HG02970 (cell line): ENCODE results near the gene PRPSAP1.

Experiments
- ATAC-seq: cut with Tn5 transposase; IDR thresholded peaks from one replicate; pipeline ENCODE4 v1.9.1; 2021; ENCODE audit warnings: mild to moderate bottlenecking, moderate library complexity, moderate number of reproducible peaks; ENCODE audit not compliant: unreplicated experiment, low FRiP score

Gene PRPSAP1

GRCh38 chr17:76281573-76282371, 71.9 kb downstream of the PRPSAP1 start:
- ATAC-seq, result no peak

GRCh38 chr17:76280650-76281049, 73.1 kb downstream of the PRPSAP1 start:
- ATAC-seq, result no peak

GRCh38 chr17:76279742-76280287, 73.9 kb downstream of the PRPSAP1 start:
- no peak for ATAC-seq

GRCh38 chr17:76278952-76279741, 74.6 kb downstream of the PRPSAP1 start:
- ATAC-seq, result peak; percentile 45

- ATAC-seq, result no peak
Measured at GRCh38 chr17:76278268-76278908, 75.3 kb downstream of the PRPSAP1 start.

- ATAC-seq, result no peak
Measured at GRCh38 chr17:76277300-76278267, 76.1 kb downstream of the PRPSAP1 start.

DNA sequence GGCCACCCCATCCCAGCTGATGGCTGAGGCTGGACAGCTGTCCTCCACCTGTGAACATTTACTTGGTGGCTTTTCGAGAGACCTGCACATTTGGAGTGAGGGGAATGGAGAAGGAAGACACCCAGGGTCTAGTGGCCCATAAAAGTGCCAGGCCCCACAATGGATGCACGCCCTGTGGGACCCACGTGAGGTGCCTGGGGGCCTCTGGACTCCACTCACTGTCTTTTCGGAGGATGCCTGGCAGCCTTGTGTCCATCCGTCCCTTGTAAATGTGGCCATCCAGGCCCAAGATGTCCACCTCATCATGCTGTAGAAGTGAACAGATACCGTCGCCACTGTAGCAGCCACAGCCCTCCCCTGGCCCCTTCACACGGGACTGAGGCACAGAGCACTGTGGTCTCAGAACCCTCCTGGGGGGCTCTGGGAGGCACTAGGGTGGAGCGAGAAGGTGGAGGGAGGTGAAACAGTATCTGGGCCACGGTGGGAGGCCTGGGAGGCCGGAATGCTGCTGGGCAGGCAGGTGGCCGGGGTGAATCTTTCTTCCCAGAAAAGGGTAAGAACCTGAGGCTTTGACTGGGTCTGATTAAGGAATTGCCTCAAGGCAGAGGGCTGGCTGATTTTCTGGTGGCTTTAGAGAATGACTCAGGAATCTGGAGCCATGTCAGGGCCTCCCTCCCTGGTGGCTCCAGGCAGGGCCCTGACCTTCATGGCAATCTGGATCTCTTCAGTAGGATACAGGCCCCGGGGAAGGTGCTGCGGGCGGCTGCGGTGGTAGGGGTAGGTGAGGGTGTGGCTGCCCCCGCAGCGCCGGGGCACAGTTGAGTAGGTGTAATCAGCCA, 77.0 kb downstream of the PRPSAP1 start:
- no peak for ATAC-seq

- no peak for ATAC-seq
Measured at GRCh38 chr17:76276069-76276431, 77.7 kb downstream of the PRPSAP1 start.

DNA sequence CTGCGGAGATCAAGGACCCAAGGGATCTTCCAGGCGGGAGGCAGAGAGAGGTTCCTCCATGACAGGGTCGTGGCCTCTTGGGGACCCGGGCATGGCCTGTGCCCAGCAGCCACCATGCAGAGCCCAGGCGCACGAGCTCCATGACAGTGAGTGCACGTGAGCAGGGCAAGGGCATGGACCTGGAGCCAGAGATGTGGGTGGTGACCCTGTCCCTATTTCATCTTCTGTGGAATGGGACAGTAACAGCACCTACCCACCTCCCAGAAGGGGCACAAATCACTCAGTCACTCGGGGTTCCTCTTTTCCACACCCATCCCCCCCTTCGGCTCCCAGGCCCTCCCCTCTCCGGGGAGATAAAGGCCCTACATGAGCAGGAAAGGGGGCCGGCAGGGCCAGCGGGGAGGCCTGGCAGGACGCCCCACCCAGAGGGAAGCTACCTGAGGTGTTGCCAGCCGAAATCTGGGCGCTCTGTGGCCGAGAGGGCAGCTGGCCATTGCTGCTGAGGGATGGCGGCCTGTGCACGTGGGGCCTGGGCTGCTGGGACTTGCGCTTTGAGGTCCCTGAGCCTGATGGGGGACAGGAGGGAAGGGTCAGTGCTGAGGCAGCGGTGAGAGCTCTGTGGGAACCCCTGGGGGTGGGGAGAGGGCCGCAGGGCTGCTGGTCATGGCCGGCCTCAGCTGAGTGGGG, 78.2 kb downstream of the PRPSAP1 start:
- no peak for ATAC-seq

GRCh38 chr17:76274112-76274956, 79.4 kb downstream of the PRPSAP1 start:
- no peak for ATAC-seq

- no peak for ATAC-seq
Measured at GRCh38 chr17:76273445-76274111, 80.1 kb downstream of the PRPSAP1 start.

DNA sequence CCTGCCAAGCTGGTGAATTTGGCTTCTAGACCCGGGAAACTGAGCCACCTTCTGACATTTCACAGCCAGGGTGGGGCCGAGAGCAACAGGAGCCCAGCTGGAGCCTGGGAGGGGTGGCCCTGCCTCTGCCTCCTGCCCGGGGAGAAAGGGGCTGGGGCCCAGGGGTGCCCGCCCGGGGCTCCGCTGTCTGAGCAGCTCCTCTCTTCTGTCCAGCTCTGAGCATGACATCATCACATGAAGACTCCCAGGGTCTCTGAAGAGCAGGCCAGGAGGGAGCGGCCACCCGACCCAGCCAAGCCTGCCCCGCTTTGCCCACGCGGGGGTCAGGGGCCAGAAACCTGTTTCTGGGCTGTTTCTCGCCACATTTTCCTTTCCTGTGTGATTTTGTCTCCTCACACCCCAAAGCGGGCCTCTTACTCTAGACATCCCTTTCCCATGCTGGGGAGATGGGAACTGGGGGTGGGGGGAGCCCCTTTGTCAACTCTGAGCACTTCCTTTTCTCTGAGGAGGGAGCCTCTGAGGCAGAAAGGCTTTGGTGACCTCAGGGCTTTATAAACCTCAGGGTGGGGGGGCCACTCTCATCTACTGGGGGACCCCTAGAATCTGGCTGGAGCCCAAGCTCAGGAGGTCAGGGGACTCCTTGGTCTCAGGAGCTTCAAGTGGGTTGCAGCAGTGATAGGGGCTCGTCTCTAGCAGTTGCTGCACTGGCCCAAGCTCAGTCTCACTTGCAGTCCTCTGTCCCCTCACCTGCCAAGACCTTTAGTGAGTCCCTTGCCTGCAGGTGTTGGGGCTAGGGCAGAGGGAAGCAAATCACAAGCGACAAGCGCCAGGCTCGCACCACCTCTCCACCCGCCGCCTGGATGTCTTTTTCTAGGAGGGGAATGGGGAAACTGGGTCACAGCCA, 80.9 kb downstream of the PRPSAP1 start:
- ATAC-seq, result peak; percentile 9

DNA sequence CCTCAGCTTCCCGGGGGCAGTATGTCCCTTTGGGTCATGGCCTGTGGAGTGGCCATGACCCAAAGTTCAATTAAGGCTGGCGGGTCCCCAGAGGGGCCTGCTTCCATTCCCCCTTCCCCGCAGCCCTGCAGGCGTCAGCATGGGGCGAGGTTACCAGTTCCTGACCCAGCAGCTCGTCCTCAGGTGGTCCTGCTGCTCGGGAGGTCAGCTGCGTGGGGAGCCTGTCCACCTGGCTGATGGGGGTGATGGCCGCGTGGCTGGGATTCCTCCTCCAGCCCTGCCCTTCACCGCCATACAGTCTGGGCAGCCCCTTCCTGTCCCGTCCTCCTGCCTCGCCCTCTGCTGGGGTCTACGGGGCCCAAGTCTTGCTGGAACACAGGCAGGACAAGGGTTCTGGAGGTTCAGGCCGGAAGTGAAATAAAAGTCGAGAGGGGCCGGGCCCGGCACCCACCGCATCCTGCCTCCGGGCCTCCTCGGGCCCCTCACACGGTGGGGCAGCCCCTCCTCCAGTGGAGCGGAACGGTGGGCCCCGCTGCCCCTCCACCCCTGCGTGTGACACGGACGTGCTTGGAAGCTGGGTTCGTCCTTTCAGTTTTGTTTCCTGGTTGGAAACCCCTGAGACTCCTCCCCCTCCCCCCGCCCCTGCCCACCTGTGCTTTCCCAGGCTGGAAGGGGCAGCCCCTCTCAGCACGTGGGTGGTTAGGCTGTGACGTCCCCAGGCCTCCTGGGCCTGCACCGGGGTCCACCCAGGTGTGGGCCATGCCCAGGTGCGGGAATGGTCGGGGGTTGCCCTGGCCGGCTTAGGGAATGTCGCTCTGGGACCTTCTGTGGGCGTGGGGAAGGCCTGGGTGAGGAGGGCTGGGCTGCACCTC, 81.8 kb downstream of the PRPSAP1 start:
- peak; percentile 43 for ATAC-seq

DNA sequence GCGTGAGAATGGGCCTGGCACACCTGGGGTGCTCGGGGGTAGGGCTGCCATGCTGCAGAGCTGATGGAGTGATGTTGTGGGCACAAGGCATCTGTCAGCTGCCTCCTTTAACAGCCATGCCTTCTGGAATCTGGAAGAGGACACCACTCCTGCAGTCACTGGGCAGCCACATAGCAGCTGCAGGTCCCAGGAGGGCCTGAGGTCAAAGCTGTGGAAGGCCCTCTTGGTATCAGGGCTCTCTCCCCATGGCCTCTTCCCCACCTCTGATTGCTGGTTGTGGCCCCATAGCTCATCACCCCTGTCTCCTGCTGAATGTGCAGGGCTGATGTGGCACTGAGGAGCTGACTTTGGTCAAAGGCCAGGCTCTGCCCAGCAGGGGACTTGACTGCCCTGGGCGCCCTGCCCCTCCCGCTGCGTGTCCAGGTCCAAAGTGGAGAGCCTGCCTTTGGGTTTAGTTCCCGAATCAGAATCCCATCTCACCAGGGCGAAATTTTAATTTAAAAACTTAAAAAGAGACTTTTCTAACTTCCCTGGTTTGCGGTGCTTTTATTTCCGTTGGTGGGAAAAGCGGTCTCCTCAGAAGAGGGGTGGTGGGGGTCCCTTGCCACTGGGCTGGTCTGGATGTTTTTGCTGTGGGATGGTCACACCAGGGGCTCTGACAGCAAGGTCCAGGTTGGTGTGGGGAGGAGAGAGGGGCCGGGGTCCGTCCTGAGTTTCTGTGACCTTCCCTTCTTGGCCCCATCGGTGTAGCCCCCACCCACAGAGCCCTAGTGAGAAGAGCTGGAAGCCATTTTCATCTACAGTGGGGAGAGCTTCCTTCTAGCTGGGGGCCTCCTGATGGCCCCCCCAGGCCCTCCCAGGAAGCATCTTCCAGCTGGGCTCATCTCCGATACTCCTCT, 82.7 kb downstream of the PRPSAP1 start:
- no peak for ATAC-seq
